ENCODE data around the gene TBC1D1. TPM values are rescaled to one million over a fixed set of nuclear protein-coding genes. Genes with fewer than 3 reads are reported as not detected.

The TBC1D1 gene
- total RNA-seq, 1 experiment from 2014 or later = 89.0 TPM

GRCh38 chr4:38099908-38100407 lies 209.1 kb downstream of the TBC1D1 start:
- no peaks in the 10 kb centered on the region for H3K36me3 ChIP-seq (ENCODE audit: low read depth, low read length)
- H3K9me3 ChIP-seq (ENCODE audit: low read length) = no peaks in the 10 kb centered on the region
- intact Hi-C loops (cut with micrococcal nuclease) = no loop called here
- no peak overlapping the region for H2AFZ ChIP-seq (ENCODE audit: low read length)
- no peaks in the 10 kb centered on the region for H3K79me2 ChIP-seq (ENCODE audit: low read length)
- DNase-seq = no peak
- no peak overlapping the region for H3K4me3 ChIP-seq (ENCODE audit: low read length)
- BruUV-seq (replicated peaks) = no TSS peak
- TF ChIP-seq EZH2 (IDR thresholded peaks at IDR 0.05; ENCODE audit: low read length, unreplicated experiment) = no peak
- no peak for TF ChIP-seq EZH2phosphoT487 (IDR thresholded peaks at IDR 0.05; ENCODE audit: borderline replicate concordance, low read length)
- ATAC-seq = no peak
- H3K4me1 ChIP-seq (ENCODE audit: insufficient read depth, low read length) = no peaks in the 10 kb centered on the region
- H4K20me1 ChIP-seq (ENCODE audit: low read length) = no peaks in the 10 kb centered on the region
- no peaks in the 10 kb centered on the region for H3F3A ChIP-seq (ENCODE audit: low read length, unreplicated experiment)
- H3K27ac ChIP-seq (ENCODE audit: low read length) = no peak overlapping the region
- ChIA-PET POLR2A (ENCODE audit: unreplicated experiment) (no interaction called here), CTCF (no interaction called here)
- no peak overlapping the region for H3K4me2 ChIP-seq (ENCODE audit: low read length)
- H3K9ac ChIP-seq (ENCODE audit: low read length) = no peak overlapping the region
- no peaks in the 10 kb centered on the region for H3K9me2 ChIP-seq (replicated peaks; ENCODE audit: low read length)
- H3K27me3 ChIP-seq (ENCODE audit: low read length) = no peaks in the 10 kb centered on the region

DNA sequence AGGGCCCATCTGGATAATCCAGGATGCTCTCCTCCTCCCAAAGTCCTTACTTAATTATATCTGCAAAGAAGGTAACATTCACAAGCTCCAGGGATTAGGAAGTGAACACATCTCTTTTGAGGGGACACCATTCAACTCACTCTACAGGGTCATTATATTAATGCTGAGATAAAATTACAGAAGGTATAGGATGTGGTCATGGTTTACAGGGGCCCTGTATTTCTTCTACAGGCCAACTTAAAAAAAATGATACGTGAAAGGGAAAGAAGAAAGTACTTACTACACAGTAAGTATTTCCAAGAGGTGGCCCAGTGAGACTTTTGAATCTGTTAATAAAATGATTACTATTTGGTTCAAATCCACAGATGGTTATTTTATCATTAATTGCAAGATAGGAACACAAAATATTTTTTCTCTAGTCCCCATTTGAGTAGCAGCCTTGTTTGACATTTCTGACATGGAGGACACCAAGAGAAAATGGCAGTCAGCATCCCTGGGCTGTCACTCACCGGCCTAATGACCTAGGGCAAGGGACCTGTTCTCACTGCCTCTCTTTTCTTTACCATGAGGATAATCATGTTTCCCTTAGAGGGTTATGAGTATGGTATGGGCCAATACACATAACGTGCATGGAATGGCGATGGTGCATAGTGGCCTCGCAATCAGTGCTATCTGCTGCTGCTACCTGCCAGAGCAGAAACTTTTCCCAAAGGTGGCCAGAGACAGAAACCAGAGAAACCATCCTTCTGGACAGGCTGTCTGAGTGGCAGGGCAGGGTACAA lies 209.8 kb downstream of the TBC1D1 start:
- no peaks in the 10 kb centered on the region for H3K9me3 ChIP-seq (ENCODE audit: low read length)
- H3K4me3 ChIP-seq (ENCODE audit: low read length) = no peak overlapping the region
- no peaks in the 10 kb centered on the region for H3K36me3 ChIP-seq (ENCODE audit: low read depth, low read length)
- BruUV-seq (replicated peaks) = no TSS peak
- H2AFZ ChIP-seq (ENCODE audit: low read length) = no peak overlapping the region
- POLR2A ChIA-PET (ENCODE audit: unreplicated experiment) = no interaction called here
- TF ChIP-seq EZH2phosphoT487 (IDR thresholded peaks at IDR 0.05; ENCODE audit: borderline replicate concordance, low read length) (no peak), EZH2 (IDR thresholded peaks at IDR 0.05; ENCODE audit: low read length, unreplicated experiment) (no peak)
- TF ChIP-seq, protein P1, sequence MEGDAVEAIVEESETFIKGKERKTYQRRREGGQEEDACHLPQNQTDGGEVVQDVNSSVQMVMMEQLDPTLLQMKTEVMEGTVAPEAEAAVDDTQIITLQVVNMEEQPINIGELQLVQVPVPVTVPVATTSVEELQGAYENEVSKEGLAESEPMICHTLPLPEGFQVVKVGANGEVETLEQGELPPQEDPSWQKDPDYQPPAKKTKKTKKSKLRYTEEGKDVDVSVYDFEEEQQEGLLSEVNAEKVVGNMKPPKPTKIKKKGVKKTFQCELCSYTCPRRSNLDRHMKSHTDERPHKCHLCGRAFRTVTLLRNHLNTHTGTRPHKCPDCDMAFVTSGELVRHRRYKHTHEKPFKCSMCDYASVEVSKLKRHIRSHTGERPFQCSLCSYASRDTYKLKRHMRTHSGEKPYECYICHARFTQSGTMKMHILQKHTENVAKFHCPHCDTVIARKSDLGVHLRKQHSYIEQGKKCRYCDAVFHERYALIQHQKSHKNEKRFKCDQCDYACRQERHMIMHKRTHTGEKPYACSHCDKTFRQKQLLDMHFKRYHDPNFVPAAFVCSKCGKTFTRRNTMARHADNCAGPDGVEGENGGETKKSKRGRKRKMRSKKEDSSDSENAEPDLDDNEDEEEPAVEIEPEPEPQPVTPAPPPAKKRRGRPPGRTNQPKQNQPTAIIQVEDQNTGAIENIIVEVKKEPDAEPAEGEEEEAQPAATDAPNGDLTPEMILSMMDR (conservative IDR thresholded peaks at IDR 0.05; ENCODE audit: low read depth, low read length) = no peak
- DNase-seq (no peak), ATAC-seq (no peak)
- no peaks in the 10 kb centered on the region for H3K79me2 ChIP-seq (ENCODE audit: low read length)
- intact Hi-C loops (cut with micrococcal nuclease) = no loop called here
- H3K27me3 ChIP-seq (ENCODE audit: low read length) = no peaks in the 10 kb centered on the region
- no peaks in the 10 kb centered on the region for H3K4me1 ChIP-seq (ENCODE audit: insufficient read depth, low read length)
- H3K4me2 ChIP-seq (ENCODE audit: low read length) = no peak overlapping the region
- CTCF ChIA-PET = no interaction called here
- no peak overlapping the region for H3K9ac ChIP-seq (ENCODE audit: low read length)
- H3K27ac ChIP-seq (ENCODE audit: low read length) = no peak overlapping the region
- H3K9me2 ChIP-seq (replicated peaks; ENCODE audit: low read length) = no peaks in the 10 kb centered on the region
- H3F3A ChIP-seq (ENCODE audit: low read length, unreplicated experiment) = no peaks in the 10 kb centered on the region
- H4K20me1 ChIP-seq (ENCODE audit: low read length) = no peaks in the 10 kb centered on the region

GRCh38 chr4:38101563-38101962 lies 210.7 kb downstream of the TBC1D1 start:
- H3K36me3 ChIP-seq (ENCODE audit: low read depth, low read length) = no peaks in the 10 kb centered on the region
- H3K9ac ChIP-seq (ENCODE audit: low read length) = no peak overlapping the region
- no peaks in the 10 kb centered on the region for H3K4me1 ChIP-seq (ENCODE audit: insufficient read depth, low read length)
- H3F3A ChIP-seq (ENCODE audit: low read length, unreplicated experiment) = no peaks in the 10 kb centered on the region
- intact Hi-C loops (cut with micrococcal nuclease) = no loop called here
- no peak overlapping the region for H3K4me2 ChIP-seq (ENCODE audit: low read length)
- H3K79me2 ChIP-seq (ENCODE audit: low read length) = no peaks in the 10 kb centered on the region
- H3K9me3 ChIP-seq (ENCODE audit: low read length) = no peaks in the 10 kb centered on the region
- ATAC-seq = no peak
- TF ChIP-seq EZH2 (IDR thresholded peaks at IDR 0.05; ENCODE audit: low read length, unreplicated experiment) = no peak
- TF ChIP-seq, protein P1 (conservative IDR thresholded peaks at IDR 0.05; ENCODE audit: low read depth, low read length) = no peak
- no peak for TF ChIP-seq EZH2phosphoT487 (IDR thresholded peaks at IDR 0.05; ENCODE audit: borderline replicate concordance, low read length)
- H3K27me3 ChIP-seq (ENCODE audit: low read length) = no peaks in the 10 kb centered on the region
- no peaks in the 10 kb centered on the region for H3K9me2 ChIP-seq (replicated peaks; ENCODE audit: low read length)
- H4K20me1 ChIP-seq (ENCODE audit: low read length) = no peaks in the 10 kb centered on the region
- no peak for DNase-seq
- ChIA-PET POLR2A (ENCODE audit: unreplicated experiment) (no interaction called here), CTCF (no interaction called here)
- H2AFZ ChIP-seq (ENCODE audit: low read length) = no peak overlapping the region
- H3K27ac ChIP-seq (ENCODE audit: low read length) = no peak overlapping the region
- H3K4me3 ChIP-seq (ENCODE audit: low read length) = no peak overlapping the region
- no TSS peak for BruUV-seq (replicated peaks)

Measured in PC-3 (cell line).